Measurements from ENCODE around the gene MITF. TPM values are rescaled to one million over a fixed set of nuclear protein-coding genes. Genes with fewer than 3 reads are reported as not detected.

MITF gene
- total and polyA plus RNA-seq, 10 donors = 0.83 to 11.9 (median 6.2) TPM

- no peaks in the 10 kb centered on the region for H3K36me3 ChIP-seq
- TF ChIP-seq CTCF (IDR thresholded peaks at IDR 0.05 in 8 of 11, conservative IDR thresholded peaks at IDR 0.05 in 3 of 11) = no peak
- TF ChIP-seq POLR2A (IDR thresholded peaks at IDR 0.05) = no peak
- no peak for TF ChIP-seq POLR2AphosphoS5 (IDR thresholded peaks at IDR 0.05)
- DNase-seq = no peak
- H3K4me1 ChIP-seq = peaks cover 0 to 14% (median 7%) of the 10 kb centered on the region in 6 donors
- H3K9me3 ChIP-seq = no peaks in the 10 kb centered on the region
- WGBS, 5 donors = 83 to 95% (median 91%) methylated on average over 2 of the region's 2 CpGs
- H3K4me3 ChIP-seq = no peak overlapping the region
- intact Hi-C loops (cut with DNase I; ENCODE audit: low total_unique reads) = no loop called here
- H3K27ac ChIP-seq = no peak overlapping the region
- no peaks in the 10 kb centered on the region for H3K27me3 ChIP-seq (replicated peaks in 1 of 7)
Observed at GRCh38 chr3:69768438-69768837, 29.2 kb downstream of the MITF start.

- H3K4me3 ChIP-seq = no peak overlapping the region
Observed at GRCh38 chr3:69770219-69770618, 31.0 kb downstream of the MITF start.

GRCh38 chr3:69770976-69771634 is 31.8 kb downstream of the MITF start:
- DNase-seq = no peak
- Histone ChIP-seq H3K27me3 (replicated peaks in 1 of 7) (no peaks in the 10 kb centered on the region), H3K36me3 (no peaks in the 10 kb centered on the region), H3K4me1 (no peaks in the 10 kb centered on the region), H3K27ac (no peak overlapping the region), H3K4me3 (no peak overlapping the region), H3K9me3 (no peaks in the 10 kb centered on the region)
- TF ChIP-seq POLR2A (IDR thresholded peaks at IDR 0.05) (no peak), POLR2AphosphoS5 (IDR thresholded peaks at IDR 0.05) (no peak), CTCF (IDR thresholded peaks at IDR 0.05 in 8 of 11, conservative IDR thresholded peaks at IDR 0.05 in 3 of 11) (no peak)
- intact Hi-C loops (cut with DNase I; ENCODE audit: low total_unique reads) = no loop called here
- 78 to 86% (median 83%) methylated on average over 6 of the region's 6 CpGs for WGBS, 5 donors

More at GRCh38 chr3:69770219-69770618, 31.0 kb downstream of the MITF start:
- no peaks in the 10 kb centered on the region for H3K9me3 ChIP-seq
- no peak for DNase-seq
- TF ChIP-seq POLR2AphosphoS5 (IDR thresholded peaks at IDR 0.05) (no peak), POLR2A (IDR thresholded peaks at IDR 0.05) (no peak), CTCF (IDR thresholded peaks at IDR 0.05 in 8 of 11, conservative IDR thresholded peaks at IDR 0.05 in 3 of 11) (no peak)
- H3K36me3 ChIP-seq = no peaks in the 10 kb centered on the region
- intact Hi-C loops (cut with DNase I; ENCODE audit: low total_unique reads) = no loop called here
- H3K4me1 ChIP-seq = peaks cover 0 to under 1% (median 0%) of the 10 kb centered on the region in 6 donors
- H3K27me3 ChIP-seq (replicated peaks in 1 of 7) = no peaks in the 10 kb centered on the region
- H3K27ac ChIP-seq = no peak overlapping the region

- DNase-seq = no peak
- Histone ChIP-seq H3K27me3 (replicated peaks in 1 of 7) (no peaks in the 10 kb centered on the region), H3K27ac (no peak overlapping the region), H3K4me3 (no peak overlapping the region), H3K9me3 (no peaks in the 10 kb centered on the region), H3K4me1 (no peaks in the 10 kb centered on the region), H3K36me3 (no peaks in the 10 kb centered on the region)
- intact Hi-C loops (cut with DNase I; ENCODE audit: low total_unique reads) = no loop called here
- 50 to 72% (median 58%) methylated on average over 2 of the region's 2 CpGs for WGBS, 5 donors
- no peak for TF ChIP-seq POLR2A (IDR thresholded peaks at IDR 0.05)
- no peak for TF ChIP-seq CTCF (IDR thresholded peaks at IDR 0.05 in 8 of 11, conservative IDR thresholded peaks at IDR 0.05 in 3 of 11)
- TF ChIP-seq POLR2AphosphoS5 (IDR thresholded peaks at IDR 0.05) = no peak
Observed at GRCh38 chr3:69772152-69772867, 33.0 kb downstream of the MITF start.

All from spleen (tissue), 11 donors.